ENCODE data around the gene AK5.

Gene AK5

DNA sequence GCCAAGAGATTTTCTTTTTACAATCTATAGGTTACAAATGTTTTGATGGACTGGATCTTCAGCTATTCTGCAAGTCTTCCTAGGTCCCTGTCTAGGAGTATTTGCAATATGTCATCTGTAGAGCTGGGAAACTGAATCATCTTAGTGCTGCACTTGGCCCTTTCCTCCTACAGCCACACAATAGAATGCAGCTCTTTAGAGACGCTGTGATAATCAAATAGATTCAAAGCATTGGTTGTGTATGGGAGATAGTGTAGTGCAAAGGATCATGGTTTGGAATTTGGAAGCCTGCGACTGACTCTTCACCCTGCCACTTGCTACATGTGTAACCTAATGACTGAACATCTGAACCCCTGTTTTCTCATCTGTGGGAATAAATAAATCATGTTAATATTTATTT lies 93.7 kb downstream of the AK5 start:
- no peak for TF ChIP-seq EZH2 (optimal IDR thresholded peaks at IDR 0.05; ENCODE audit: low read depth, low read length)
- TF ChIP-seq CTCF (IDR thresholded peaks at IDR 0.05; ENCODE audit: low read length) = no peak
- TF ChIP-seq EZH2phosphoT487 (IDR thresholded peaks at IDR 0.05; ENCODE audit: low read length) = no peak
- Histone ChIP-seq H3K4me3 (ENCODE audit: low read length) (no peak overlapping the region), H2AFZ (ENCODE audit: low read length) (no peak overlapping the region)

GRCh38 chr1:77375990-77376389 lies 94.2 kb downstream of the AK5 start:
- Histone ChIP-seq H3K4me1 (ENCODE audit: low read length) (no peaks in the 10 kb centered on the region), H3K4me2 (ENCODE audit: low read depth, low read length) (no peak overlapping the region), H3F3A (ENCODE audit: insufficient read depth, low read length) (no peaks in the 10 kb centered on the region), H4K20me1 (ENCODE audit: insufficient read depth, low read length) (no peaks in the 10 kb centered on the region), H3K9me3 (replicated peaks; ENCODE audit: insufficient read depth, low read length) (no peaks in the 10 kb centered on the region), H3K79me2 (ENCODE audit: low read length) (no peaks in the 10 kb centered on the region), H3K4me3 (ENCODE audit: low read length) (no peak overlapping the region), H3K9me2 (replicated peaks; ENCODE audit: insufficient read depth, low read length) (no peaks in the 10 kb centered on the region), H3K36me3 (replicated peaks; ENCODE audit: insufficient read depth, low read length) (no peaks in the 10 kb centered on the region), H3K27ac (ENCODE audit: low read length) (no peak overlapping the region), H3K9ac (ENCODE audit: low read length) (no peak overlapping the region), H3K27me3 (replicated peaks; ENCODE audit: insufficient read depth, low read length) (no peaks in the 10 kb centered on the region), H2AFZ (ENCODE audit: low read length) (no peak overlapping the region)
- no peak for DNase-seq
- TF ChIP-seq CTCF (IDR thresholded peaks at IDR 0.05; ENCODE audit: low read length) = no peak
- no peak for TF ChIP-seq EZH2 (optimal IDR thresholded peaks at IDR 0.05; ENCODE audit: low read depth, low read length)
- no peak for TF ChIP-seq EZH2phosphoT487 (IDR thresholded peaks at IDR 0.05; ENCODE audit: low read length)

More for the DNA sequence above, 93.7 kb downstream of the AK5 start:
- Histone ChIP-seq H3K4me1 (ENCODE audit: low read length) (no peaks in the 10 kb centered on the region), H3K4me2 (ENCODE audit: low read depth, low read length) (no peak overlapping the region), H3K79me2 (ENCODE audit: low read length) (no peaks in the 10 kb centered on the region), H3K9ac (ENCODE audit: low read length) (no peak overlapping the region), H3K9me2 (replicated peaks; ENCODE audit: insufficient read depth, low read length) (no peaks in the 10 kb centered on the region), H3K27ac (ENCODE audit: low read length) (no peak overlapping the region), H4K20me1 (ENCODE audit: insufficient read depth, low read length) (no peaks in the 10 kb centered on the region), H3K9me3 (replicated peaks; ENCODE audit: insufficient read depth, low read length) (no peaks in the 10 kb centered on the region), H3K27me3 (replicated peaks; ENCODE audit: insufficient read depth, low read length) (no peaks in the 10 kb centered on the region), H3K36me3 (replicated peaks; ENCODE audit: insufficient read depth, low read length) (no peaks in the 10 kb centered on the region), H3F3A (ENCODE audit: insufficient read depth, low read length) (no peaks in the 10 kb centered on the region)
- DNase-seq = no peak

DNA sequence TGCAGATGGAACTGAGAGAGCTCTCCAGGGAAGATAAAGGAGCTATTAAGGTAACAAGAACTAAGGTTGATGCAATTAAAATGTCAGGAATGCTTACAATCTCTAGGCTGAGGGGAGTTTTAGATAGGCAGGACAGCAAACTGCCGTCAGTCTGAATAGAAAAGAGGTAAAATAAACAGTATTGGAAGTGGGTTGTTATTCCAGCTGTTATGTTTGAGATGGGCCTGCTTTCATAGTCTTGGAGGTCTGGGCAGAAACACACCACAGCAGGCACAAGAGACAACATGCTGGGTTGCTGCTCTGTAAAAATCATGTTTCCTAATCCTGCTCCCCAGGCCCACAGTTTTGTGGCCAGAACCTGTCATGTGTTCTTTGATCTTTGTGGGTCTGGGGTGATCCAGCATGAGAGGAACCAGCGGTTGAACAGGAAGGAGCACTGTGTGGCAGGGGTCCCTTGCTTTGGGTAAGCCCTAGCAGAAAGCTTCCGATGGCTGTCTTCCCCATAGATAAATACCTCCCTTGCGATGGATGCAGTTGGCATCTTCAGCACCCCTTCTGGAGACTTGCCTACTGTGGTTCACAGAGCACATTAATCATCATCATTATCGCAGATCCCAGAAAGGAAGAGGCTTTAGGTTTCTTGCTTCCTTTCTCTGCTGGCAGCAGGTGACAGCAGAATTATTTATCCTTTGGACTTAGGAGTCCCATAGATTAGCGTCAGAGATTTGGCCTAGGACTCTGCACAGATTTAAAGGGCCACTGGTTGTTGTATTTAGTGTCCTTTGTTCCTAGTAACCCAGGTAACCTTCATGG lies 97.1 kb downstream of the AK5 start:
- Histone ChIP-seq H3K9ac (ENCODE audit: low read length) (no peak overlapping the region), H3K27me3 (replicated peaks; ENCODE audit: insufficient read depth, low read length) (no peaks in the 10 kb centered on the region), H3K4me3 (ENCODE audit: low read length) (no peak overlapping the region), H2AFZ (ENCODE audit: low read length) (no peak overlapping the region), H3K27ac (ENCODE audit: low read length) (no peak overlapping the region), H4K20me1 (ENCODE audit: insufficient read depth, low read length) (no peaks in the 10 kb centered on the region), H3K36me3 (replicated peaks; ENCODE audit: insufficient read depth, low read length) (no peaks in the 10 kb centered on the region), H3K9me3 (replicated peaks; ENCODE audit: insufficient read depth, low read length) (no peaks in the 10 kb centered on the region), H3K9me2 (replicated peaks; ENCODE audit: insufficient read depth, low read length) (no peaks in the 10 kb centered on the region), H3K4me2 (ENCODE audit: low read depth, low read length) (no peak overlapping the region), H3F3A (ENCODE audit: insufficient read depth, low read length) (no peaks in the 10 kb centered on the region), H3K79me2 (ENCODE audit: low read length) (no peaks in the 10 kb centered on the region), H3K4me1 (ENCODE audit: low read length) (no peaks in the 10 kb centered on the region)
- DNase-seq = no peak
- no peak for TF ChIP-seq EZH2phosphoT487 (IDR thresholded peaks at IDR 0.05; ENCODE audit: low read length)
- TF ChIP-seq CTCF (IDR thresholded peaks at IDR 0.05; ENCODE audit: low read length) = no peak
- no peak for TF ChIP-seq EZH2 (optimal IDR thresholded peaks at IDR 0.05; ENCODE audit: low read depth, low read length)

Data from MM.1S (cell line).